ENCODE results near the gene TMPRSS6. TPM values are rescaled to one million over a fixed set of nuclear protein-coding genes. Genes with fewer than 3 reads are reported as not detected.

The TMPRSS6 gene
- total and polyA plus RNA-seq, 2 of the 13 experiments (the other 11 are each of a cell fraction or from before 2014, with no cell fraction given), result 4.2 to 4.8 TPM

DNA sequence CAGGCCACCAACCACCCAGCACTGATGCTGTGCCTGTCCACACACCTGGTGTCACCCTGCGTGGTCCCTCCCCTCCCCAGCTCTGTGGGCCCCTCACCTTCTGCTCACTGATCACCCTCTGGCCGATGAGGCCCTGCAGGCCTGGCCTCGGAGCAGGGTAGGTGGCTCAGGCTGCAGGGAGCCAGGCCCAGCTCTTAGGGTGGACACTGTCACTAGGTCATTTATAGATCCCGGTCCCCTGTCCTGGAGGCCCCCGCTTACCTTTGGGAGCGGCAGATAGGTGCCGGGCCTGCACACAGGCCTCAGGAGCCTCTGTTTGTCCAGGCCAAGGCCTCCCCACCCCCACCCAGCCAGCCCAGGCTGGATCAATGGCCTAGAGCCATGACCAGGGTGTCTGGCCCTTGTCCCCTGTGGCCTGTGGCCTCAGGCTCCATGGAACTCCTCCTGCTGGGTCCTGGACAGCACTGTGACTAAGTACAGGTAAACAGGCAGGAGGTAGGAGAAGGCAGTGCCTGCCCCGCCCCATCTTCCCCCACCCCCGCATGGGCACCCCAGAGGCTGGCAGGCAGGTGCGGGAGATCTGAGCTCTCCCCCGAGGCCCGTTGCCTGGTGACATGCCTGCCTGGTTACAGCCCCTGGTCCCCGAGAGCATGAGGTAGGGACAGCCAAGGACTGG is at the start of gene TMPRSS6 (continued):
- no peak for TF ChIP-seq ZNF879 (CRISPR knock-in tag; IDR thresholded peaks at IDR 0.05)
- TF ChIP-seq YEATS2 (CRISPR knock-in tag; IDR thresholded peaks at IDR 0.05; ENCODE audit: borderline replicate concordance), result 0 out of 2 replicates have a peak, but pooled peaks have one; percentile 24
- TF ChIP-seq ZFP36L2 (CRISPR knock-in tag; IDR thresholded peaks at IDR 0.05), result no peak
- no peak for TF ChIP-seq ZNF20 (CRISPR knock-in tag; IDR thresholded peaks at IDR 0.05)
- no peak for TF ChIP-seq HMG20A (CRISPR knock-in tag; IDR thresholded peaks at IDR 0.05; ENCODE audit: borderline replicate concordance)
- no peak; the same call in 1 of the 2 replicates for TF ChIP-seq ZNF788 (CRISPR knock-in tag; IDR thresholded peaks at IDR 0.05; ENCODE audit: borderline replicate concordance)
- TF ChIP-seq KMT2A (CRISPR knock-in tag; IDR thresholded peaks at IDR 0.05), result peak; percentile 55; the same call in 1 of the 2 replicates
- TF ChIP-seq ZNF660 (CRISPR knock-in tag; IDR thresholded peaks at IDR 0.05; ENCODE audit: borderline replicate concordance, low read depth), result no peak
- TF ChIP-seq E2F1 (CRISPR knock-in tag; IDR thresholded peaks at IDR 0.05), result no peak
- TF ChIP-seq PAX8 (CRISPR knock-in tag; IDR thresholded peaks at IDR 0.05; ENCODE audit: borderline replicate concordance), result no peak
- no peak for TF ChIP-seq CC2D1A (CRISPR knock-in tag; IDR thresholded peaks at IDR 0.05)
- no peak for TF ChIP-seq BRCA1 (CRISPR knock-in tag; IDR thresholded peaks at IDR 0.05)
- TF ChIP-seq ZKSCAN1 (IDR thresholded peaks at IDR 0.05; ENCODE audit: low read length), result no peak
- peak; percentile 56 for TF ChIP-seq SAP130 (CRISPR knock-in tag; IDR thresholded peaks at IDR 0.05; ENCODE audit: low read depth)
- TF ChIP-seq ZFP91 (CRISPR knock-in tag; IDR thresholded peaks at IDR 0.05; ENCODE audit: borderline replicate concordance), result peak; percentile 53; the same call in 1 of the 2 replicates
- TF ChIP-seq ZNF724P (CRISPR knock-in tag; IDR thresholded peaks at IDR 0.05; ENCODE audit: borderline replicate concordance), result no peak; the same call in 1 of the 2 replicates
- 0 out of 2 replicates have a peak, but pooled peaks have one; percentile 17 for TF ChIP-seq GATAD1 (CRISPR knock-in tag; IDR thresholded peaks at IDR 0.05)
- TF ChIP-seq, protein P1, sequence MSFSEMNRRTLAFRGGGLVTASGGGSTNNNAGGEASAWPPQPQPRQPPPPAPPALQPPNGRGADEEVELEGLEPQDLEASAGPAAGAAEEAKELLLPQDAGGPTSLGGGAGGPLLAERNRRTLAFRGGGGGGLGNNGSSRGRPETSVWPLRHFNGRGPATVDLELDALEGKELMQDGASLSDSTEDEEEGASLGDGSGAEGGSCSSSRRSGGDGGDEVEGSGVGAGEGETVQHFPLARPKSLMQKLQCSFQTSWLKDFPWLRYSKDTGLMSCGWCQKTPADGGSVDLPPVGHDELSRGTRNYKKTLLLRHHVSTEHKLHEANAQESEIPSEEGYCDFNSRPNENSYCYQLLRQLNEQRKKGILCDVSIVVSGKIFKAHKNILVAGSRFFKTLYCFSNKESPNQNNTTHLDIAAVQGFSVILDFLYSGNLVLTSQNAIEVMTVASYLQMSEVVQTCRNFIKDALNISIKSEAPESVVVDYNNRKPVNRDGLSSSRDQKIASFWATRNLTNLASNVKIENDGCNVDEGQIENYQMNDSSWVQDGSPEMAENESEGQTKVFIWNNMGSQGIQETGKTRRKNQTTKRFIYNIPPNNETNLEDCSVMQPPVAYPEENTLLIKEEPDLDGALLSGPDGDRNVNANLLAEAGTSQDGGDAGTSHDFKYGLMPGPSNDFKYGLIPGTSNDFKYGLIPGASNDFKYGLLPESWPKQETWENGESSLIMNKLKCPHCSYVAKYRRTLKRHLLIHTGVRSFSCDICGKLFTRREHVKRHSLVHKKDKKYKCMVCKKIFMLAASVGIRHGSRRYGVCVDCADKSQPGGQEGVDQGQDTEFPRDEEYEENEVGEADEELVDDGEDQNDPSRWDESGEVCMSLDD (CRISPR knock-in tag; IDR thresholded peaks at IDR 0.05; ENCODE audit: borderline replicate concordance), result peak; percentile 49; the same call in 1 of the 2 replicates
